CD4-positive, alpha-beta T cell treated with Interferon gamma for 1 hour (primary cell): ENCODE measurements around the gene SCAMP4.

Experiments
- DNase-seq: peaks from one replicate; pipeline ENCODE4 v3.0.0-alpha.2; 2020

The SCAMP4 gene

GRCh38 chr19:1942078-1942933, 37.1 kb downstream of the SCAMP4 start:
- DNase-seq, result peak; percentile 87

- no peak for DNase-seq
Measured at GRCh38 chr19:1942934-1943555, 37.8 kb downstream of the SCAMP4 start.

- DNase-seq, result no peak
Measured at GRCh38 chr19:1943661-1944087, 38.5 kb downstream of the SCAMP4 start.

GRCh38 chr19:1944088-1944915, 39.1 kb downstream of the SCAMP4 start:
- no peak for DNase-seq

GRCh38 chr19:1944916-1945561, 39.8 kb downstream of the SCAMP4 start:
- no peak for DNase-seq

- DNase-seq, result no peak
Measured at GRCh38 chr19:1945899-1946298, 40.7 kb downstream of the SCAMP4 start.

GRCh38 chr19:1947651-1948209, 42.5 kb downstream of the SCAMP4 start:
- DNase-seq, result no peak

- no peak for DNase-seq
Measured at GRCh38 chr19:1949304-1950101, 44.3 kb downstream of the SCAMP4 start.

GRCh38 chr19:1950640-1951039, 45.4 kb downstream of the SCAMP4 start:
- no peak for DNase-seq

- no peak for DNase-seq
Measured at GRCh38 chr19:1952635-1953034, 47.4 kb downstream of the SCAMP4 start.

GRCh38 chr19:1953037-1953436, 47.8 kb downstream of the SCAMP4 start:
- no peak for DNase-seq

GRCh38 chr19:1953441-1954094, 48.4 kb downstream of the SCAMP4 start:
- DNase-seq, result no peak

GRCh38 chr19:1954532-1954933, 49.3 kb downstream of the SCAMP4 start:
- no peak for DNase-seq

- no peak for DNase-seq
Measured at GRCh38 chr19:1955171-1956121, 50.2 kb downstream of the SCAMP4 start.

GRCh38 chr19:1956122-1956494, 50.9 kb downstream of the SCAMP4 start:
- DNase-seq, result no peak

- no peak for DNase-seq
Measured at GRCh38 chr19:1956868-1957492, 51.8 kb downstream of the SCAMP4 start.

- DNase-seq, result no peak
Measured at GRCh38 chr19:1957562-1958248, 52.5 kb downstream of the SCAMP4 start.

- no peak for DNase-seq
Measured at GRCh38 chr19:1959928-1960589, 54.9 kb downstream of the SCAMP4 start.
